PC-3 (cell line): ENCODE results near the gene BEND7. TPM values are rescaled to one million over a fixed set of nuclear protein-coding genes. Genes with fewer than 3 reads are reported as not detected.

Experiments used
- ATAC-seq: fragments of 200-7000 bp; cut with Tn5 transposase; 2 replicates; pipeline ENCODE4 v1.9.1; 2020; ENCODE audit warnings: mild to moderate bottlenecking, moderate library complexity
- BruUV-seq: library from RNA; stranded (reverse); fragments of 400-500 nt; replicated peaks from 2 replicates; lab custom pipeline; 2021; lab: Mats Ljungman, UMichigan
- CTCF ChIA-PET: fragments of 300-600 bp; sonication (Branson Sonifier 250); formaldehyde crosslinking; loops from one replicate; lab custom pipeline; 2022; ENCODE audit warnings: antibody characterized with exemption; lab: Charles Lee
- POLR2A ChIA-PET: fragments of 300-600 bp; sonication (Branson Sonifier 250); formaldehyde crosslinking; loops from one replicate; lab custom pipeline; 2022; ENCODE audit warnings: antibody characterized with exemption; ENCODE audit not compliant: unreplicated experiment; lab: Charles Lee
- DNase-seq: peaks from one replicate; pipeline ENCODE4 v3.0.0-alpha.2; 2015
- H2AFZ ChIP-seq: fragments of 300-600 bp; sonication (generic); 2 replicates; pipeline ENCODE4 v1.6.0; 2016; ENCODE audit warnings: antibody characterized with exemption, low read length
- H3F3A ChIP-seq: fragments of 300-600 bp; sonication (generic); one replicate; pipeline ENCODE4 v1.6.0; 2017; ENCODE audit warnings: antibody characterized with exemption, low read length, control low read depth, mild to moderate bottlenecking; ENCODE audit not compliant: unreplicated experiment
- H3K27ac ChIP-seq: fragments of 300-600 bp; sonication (generic); 2 replicates; pipeline ENCODE4 v1.5.1; 2016; ENCODE audit warnings: mild to moderate bottlenecking, low read length
- H3K27me3 ChIP-seq: fragments of 300-600 bp; sonication (generic); 2 replicates; pipeline ENCODE4 v1.6.1; 2016; ENCODE audit warnings: low read length, mixed read lengths
- H3K36me3 ChIP-seq: fragments of 300-600 bp; sonication (generic); 2 replicates; pipeline ENCODE4 v1.6.1; 2016; ENCODE audit warnings: low read depth, mixed run types, low read length, mixed read lengths
- H3K4me1 ChIP-seq: fragments of 300-600 bp; sonication (generic); 2 replicates; pipeline ENCODE4 v1.5.1; 2016; ENCODE audit warnings: low read length; ENCODE audit not compliant: insufficient read depth
- H3K4me2 ChIP-seq: fragments of 300-600 bp; sonication (generic); 2 replicates; pipeline ENCODE4 v1.6.0; 2016; ENCODE audit warnings: low read length
- H3K4me3 ChIP-seq: fragments of 300-600 bp; sonication (generic); 2 replicates; pipeline ENCODE4 v1.5.1; 2016; ENCODE audit warnings: mild to moderate bottlenecking, low read length, mixed read lengths
- H3K79me2 ChIP-seq: fragments of 300-600 bp; sonication (generic); 2 replicates; pipeline ENCODE4 v1.6.1; 2017; ENCODE audit warnings: low read length, mixed read lengths
- H3K9ac ChIP-seq: fragments of 300-600 bp; sonication (generic); 2 replicates; pipeline ENCODE4 v1.6.0; 2016; ENCODE audit warnings: mild to moderate bottlenecking, low read length
- H3K9me2 ChIP-seq: fragments of 300-600 bp; sonication (generic); replicated peaks from 2 replicates; pipeline ENCODE4 v1.6.1; 2016; ENCODE audit warnings: mixed run types, low read length, mixed read lengths
- H3K9me3 ChIP-seq: fragments of 300-600 bp; sonication (generic); 2 replicates; pipeline ENCODE4 v1.6.1; 2016; ENCODE audit warnings: low read length, mixed read lengths
- H4K20me1 ChIP-seq: fragments of 300-600 bp; sonication (generic); 2 replicates; pipeline ENCODE4 v1.6.1; 2016; ENCODE audit warnings: low read length, mixed read lengths
- CTCF ChIP-seq: fragments of 300-600 bp; sonication (generic); conservative IDR thresholded peaks from 2 replicates; pipeline ENCODE4 v1.5.1; 2017; ENCODE audit warnings: antibody characterized with exemption, low read depth, mild to moderate bottlenecking, low read length
- EZH2 ChIP-seq: fragments of 300-600 bp; sonication (generic); IDR thresholded peaks from one replicate; pipeline ENCODE4 v1.6.1; 2017; ENCODE audit warnings: antibody characterized with exemption, mild to moderate bottlenecking, low read length; ENCODE audit not compliant: unreplicated experiment
- EZH2phosphoT487 ChIP-seq: fragments of 300-600 bp; sonication (generic); IDR thresholded peaks from 2 replicates; pipeline ENCODE4 v1.6.1; 2018; ENCODE audit warnings: mild to moderate bottlenecking, antibody characterized with exemption, low read length, borderline replicate concordance
- intact Hi-C: fragments of 100-400 bp; cut with micrococcal nuclease; formaldehyde crosslinking; loops from 2 replicates; pipeline ENCODE4 v1.9.0; 2023
- total RNA-seq: library from RNA; depleted of rRNA; stranded (reverse); fragments of >200 nt; gene quantifications from 2 replicates; pipeline ENCODE4 v1.2.3, GENCODE V29; 2014

The BEND7 gene
- total RNA-seq, 1 experiment from 2014 or later = 2.6 TPM

DNA sequence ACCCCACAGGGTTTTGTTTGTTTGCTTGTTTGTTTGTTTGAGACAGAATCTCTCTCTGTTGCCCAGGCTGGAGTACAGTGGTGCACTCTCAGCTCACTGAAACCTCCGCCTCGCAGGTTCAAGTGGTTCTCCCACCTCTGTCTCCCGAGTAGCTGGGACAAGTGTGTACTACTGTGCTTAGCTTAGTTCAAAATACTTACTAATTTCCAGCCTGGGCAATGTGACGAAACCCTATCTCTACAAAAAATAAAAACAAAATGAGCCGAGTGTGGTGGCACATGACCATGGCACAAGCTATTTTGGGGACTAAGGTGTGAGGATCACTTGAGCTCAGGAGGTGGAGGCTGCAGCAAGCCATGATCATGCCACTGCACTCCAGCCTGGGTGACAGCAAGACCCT is 42.7 kb upstream of the BEND7 start:
- H3K36me3 ChIP-seq = no peaks in the 10 kb centered on the region
- intact Hi-C loops = no loop called here
- H3K79me2 ChIP-seq = no peaks in the 10 kb centered on the region
- no peak for DNase-seq
- CTCF ChIA-PET = no interaction called here
- POLR2A ChIA-PET = no interaction called here
- no peak overlapping the region for H2AFZ ChIP-seq
- no TSS peak for BruUV-seq
- no peaks in the 10 kb centered on the region for H3F3A ChIP-seq
- no peak overlapping the region for H3K27ac ChIP-seq
- no peaks in the 10 kb centered on the region for H3K4me1 ChIP-seq
- no peaks in the 10 kb centered on the region for H3K27me3 ChIP-seq
- no peaks in the 10 kb centered on the region for H4K20me1 ChIP-seq
- no peaks in the 10 kb centered on the region for H3K9me3 ChIP-seq
- TF ChIP-seq EZH2phosphoT487 (no peak), CTCF (no peak), EZH2 (no peak)
- H3K9me2 ChIP-seq = no peaks in the 10 kb centered on the region
- no peak overlapping the region for H3K9ac ChIP-seq
- H3K4me3 ChIP-seq = no peak overlapping the region
- ATAC-seq = no peak
- H3K4me2 ChIP-seq = no peak overlapping the region

GRCh38 chr10:13567030-13567429 is 38.2 kb upstream of the BEND7 start:
- DNase-seq (no peak), ATAC-seq (no peak)
- Histone ChIP-seq H3K79me2 (no peaks in the 10 kb centered on the region), H3K27ac (no peak overlapping the region), H3K9me3 (no peaks in the 10 kb centered on the region), H3K36me3 (no peaks in the 10 kb centered on the region), H3K4me1 (no peaks in the 10 kb centered on the region), H4K20me1 (no peaks in the 10 kb centered on the region), H3K4me3 (no peak overlapping the region), H3K4me2 (no peak overlapping the region), H3K9me2 (no peaks in the 10 kb centered on the region), H3F3A (no peaks in the 10 kb centered on the region), H3K27me3 (no peaks in the 10 kb centered on the region), H3K9ac (no peak overlapping the region), H2AFZ (no peak overlapping the region)
- CTCF ChIA-PET = no interaction called here
- POLR2A ChIA-PET = no interaction called here
- no TSS peak for BruUV-seq
- intact Hi-C loops = no loop called here
- no peak for TF ChIP-seq CTCF
- TF ChIP-seq EZH2 = no peak
- TF ChIP-seq EZH2phosphoT487 = no peak

GRCh38 chr10:13564576-13564975 is 35.8 kb upstream of the BEND7 start:
- Histone ChIP-seq H3K9ac (no peak overlapping the region), H3K4me2 (no peak overlapping the region), H3K27me3 (no peaks in the 10 kb centered on the region), H3K36me3 (no peaks in the 10 kb centered on the region), H3F3A (no peaks in the 10 kb centered on the region), H3K4me1 (no peaks in the 10 kb centered on the region), H2AFZ (no peak overlapping the region), H4K20me1 (no peaks in the 10 kb centered on the region), H3K4me3 (no peak overlapping the region), H3K9me2 (no peaks in the 10 kb centered on the region), H3K9me3 (no peaks in the 10 kb centered on the region), H3K27ac (no peak overlapping the region), H3K79me2 (no peaks in the 10 kb centered on the region)
- POLR2A ChIA-PET = no interaction called here
- TF ChIP-seq EZH2phosphoT487 (no peak), CTCF (no peak), EZH2 (no peak)
- no peak for ATAC-seq
- DNase-seq = no peak
- BruUV-seq = no TSS peak
- CTCF ChIA-PET = no interaction called here
- intact Hi-C loops = no loop called here
